ENCODE measurements around the gene TBC1D17.
"Not testable (repeated sequence)": the region's sequence is repeated elsewhere in the genome, so short reads cannot be mapped to it uniquely, and the experiment has no call there.

TBC1D17 gene

DNA sequence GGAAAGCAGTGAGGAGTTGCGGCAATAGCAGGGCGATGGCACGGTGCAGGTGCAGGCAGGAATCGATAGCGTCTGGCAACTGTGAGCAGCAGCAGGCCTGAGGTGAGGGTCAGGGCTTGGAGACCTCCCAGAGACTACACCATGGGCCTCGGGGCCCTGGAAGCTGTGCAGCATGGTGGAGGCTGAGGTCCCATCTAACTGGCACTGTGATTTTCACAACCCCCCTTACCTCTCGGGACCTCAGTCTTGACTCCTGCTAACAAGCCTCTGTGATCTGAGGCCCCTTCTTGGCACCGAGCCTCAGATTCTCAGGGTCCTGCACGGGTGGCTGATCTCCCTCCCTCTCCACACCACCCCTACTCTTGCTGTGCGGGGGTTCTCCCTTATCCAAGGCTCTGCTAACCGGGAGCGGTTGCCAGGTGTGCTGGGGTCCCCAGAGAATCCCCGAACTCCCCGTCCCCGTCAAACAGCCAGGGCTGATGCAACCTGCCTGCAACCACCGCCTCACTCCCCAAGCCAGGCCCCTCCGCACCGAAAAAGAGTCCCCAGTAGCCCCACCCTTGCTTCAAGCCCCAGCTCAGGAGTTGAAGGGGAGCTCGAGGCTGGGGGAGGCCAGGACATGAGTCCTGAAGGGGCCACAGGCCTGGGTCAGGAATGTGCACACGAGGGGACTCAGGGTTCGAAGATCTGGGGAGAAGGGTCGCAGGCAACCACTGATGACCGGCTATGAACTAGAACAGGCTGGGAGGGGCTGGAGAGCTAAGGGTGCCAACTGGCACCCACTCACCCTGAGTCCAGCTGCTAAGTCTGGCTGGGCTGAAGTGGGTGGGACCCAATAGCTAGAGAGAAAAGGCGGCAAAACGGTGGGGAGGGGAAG lies 46.7 kb downstream of the TBC1D17 start:
- no peak for DNase-seq

- DNase-seq, result not testable (repeated sequence)
Measured at GRCh38 chr19:49924881-49925210, 47.3 kb downstream of the TBC1D17 start.

GRCh38 chr19:49925486-49925885 lies 48.0 kb downstream of the TBC1D17 start:
- no peak for DNase-seq

DNA sequence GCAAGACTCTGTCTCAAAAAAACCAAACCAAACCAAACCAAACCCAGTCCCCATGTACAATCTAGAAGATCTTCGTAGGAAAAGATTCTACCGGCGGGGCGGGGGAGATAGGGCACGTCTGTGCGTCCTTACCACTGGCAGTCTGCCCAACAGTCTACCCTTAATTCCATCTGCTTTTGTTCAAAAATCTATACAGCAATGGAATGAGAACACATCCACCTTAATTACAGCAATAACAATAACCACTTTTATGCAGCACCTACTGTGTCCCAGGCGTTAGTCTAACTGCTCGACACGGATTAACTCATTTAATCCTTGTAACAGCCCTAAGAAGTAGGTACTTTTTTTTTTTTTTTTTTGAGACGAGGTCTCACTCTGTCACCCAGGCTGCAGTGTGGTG lies 49.0 kb downstream of the TBC1D17 start:
- no peak for DNase-seq

DNA sequence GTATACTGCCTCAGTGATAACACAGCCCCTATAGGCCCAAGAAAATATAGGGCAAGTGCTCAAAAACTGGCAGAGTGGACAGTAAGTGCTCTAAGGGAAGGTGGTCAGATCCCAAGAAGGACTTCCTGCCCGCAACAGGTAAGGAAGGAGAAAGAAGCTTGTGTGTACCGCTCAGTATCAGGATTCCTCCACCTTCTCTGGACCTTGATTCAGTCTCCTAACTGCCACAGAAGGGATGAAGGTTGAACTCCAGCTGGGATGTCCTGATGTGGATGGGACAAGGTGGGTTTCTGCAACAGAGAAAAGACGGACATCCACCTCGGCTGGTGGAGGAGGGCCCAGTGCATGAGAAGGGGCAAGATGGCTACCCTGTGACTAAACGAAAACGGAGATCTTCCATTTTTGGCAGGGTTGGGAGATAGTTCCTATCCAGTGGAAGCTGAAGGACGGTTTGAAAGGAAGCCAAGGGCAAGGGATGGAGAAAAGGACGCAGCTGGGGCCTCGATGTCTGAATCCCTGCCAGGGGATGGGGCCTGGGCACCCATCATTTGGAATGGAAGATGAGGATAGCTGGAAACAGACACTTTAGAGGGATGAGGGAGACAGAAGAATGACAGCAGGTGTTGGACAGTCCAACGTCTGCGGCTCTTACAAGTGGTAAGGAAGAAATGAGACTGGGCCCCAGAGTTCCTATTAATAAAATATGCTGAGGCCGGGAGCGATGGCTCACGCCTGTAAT lies 50.2 kb downstream of the TBC1D17 start:
- no peak for DNase-seq

GRCh38 chr19:49929121-49929610 lies 51.7 kb downstream of the TBC1D17 start, which contains the start of the genes ATF5 and NUP62:
TSS of gene ATF5 (plus strand) at chr19:49929205. CDS start at chr19:49930851, 1,646 bp downstream.
TSS of gene NUP62 (minus strand) at chr19:49929504. CDS start at chr19:49909807, 19,697 bp downstream.
- peak; percentile 91 for DNase-seq

DNA sequence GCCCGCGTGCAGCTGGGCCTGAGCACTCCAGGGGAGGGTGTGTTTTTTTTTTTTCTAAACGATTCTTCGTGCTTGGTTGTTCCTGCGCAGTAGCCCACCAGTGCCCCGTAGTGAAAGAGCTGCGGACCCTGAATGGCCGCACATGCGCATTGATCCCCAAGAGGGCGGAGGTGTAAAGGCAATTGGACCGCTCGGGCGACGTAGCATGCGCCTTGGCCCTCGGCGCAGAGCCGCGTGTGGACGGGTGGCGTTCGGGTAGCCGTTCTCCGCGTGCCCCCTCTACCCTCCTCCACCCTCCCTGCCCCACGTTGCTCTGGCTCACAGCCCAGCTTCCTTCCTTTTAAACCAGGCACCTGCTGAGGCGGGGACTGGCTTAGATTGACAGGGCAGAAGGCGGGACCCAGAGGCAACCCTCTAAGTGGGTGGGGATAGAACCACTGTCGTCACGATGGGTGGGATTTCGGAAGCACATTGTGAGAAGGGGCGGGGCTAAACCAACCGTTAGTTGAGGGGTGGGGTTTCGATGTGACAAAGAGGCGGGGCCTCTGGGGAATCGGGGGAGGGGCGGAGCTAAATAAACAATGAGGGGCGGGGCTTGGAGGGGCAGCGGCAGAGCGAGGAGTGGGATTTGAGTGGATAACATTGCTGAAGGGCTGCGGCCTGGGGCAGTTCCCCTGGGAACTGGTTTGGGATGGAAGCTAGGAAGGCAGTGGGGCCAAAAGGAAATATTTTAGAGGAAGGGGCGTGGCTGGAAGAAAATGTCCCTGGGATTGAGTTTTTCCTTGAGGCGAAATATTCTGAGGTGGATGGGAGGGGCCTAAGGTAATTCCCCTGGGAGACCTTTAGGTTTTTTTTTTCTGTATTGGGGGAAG lies 52.3 kb downstream of the TBC1D17 start:
- peak; percentile 92 for DNase-seq

GRCh38 chr19:49930483-49931011 lies 53.0 kb downstream of the TBC1D17 start:
- DNase-seq, result no peak

- no peak for DNase-seq
Measured at GRCh38 chr19:49931293-49932040, 54.0 kb downstream of the TBC1D17 start.

DNA sequence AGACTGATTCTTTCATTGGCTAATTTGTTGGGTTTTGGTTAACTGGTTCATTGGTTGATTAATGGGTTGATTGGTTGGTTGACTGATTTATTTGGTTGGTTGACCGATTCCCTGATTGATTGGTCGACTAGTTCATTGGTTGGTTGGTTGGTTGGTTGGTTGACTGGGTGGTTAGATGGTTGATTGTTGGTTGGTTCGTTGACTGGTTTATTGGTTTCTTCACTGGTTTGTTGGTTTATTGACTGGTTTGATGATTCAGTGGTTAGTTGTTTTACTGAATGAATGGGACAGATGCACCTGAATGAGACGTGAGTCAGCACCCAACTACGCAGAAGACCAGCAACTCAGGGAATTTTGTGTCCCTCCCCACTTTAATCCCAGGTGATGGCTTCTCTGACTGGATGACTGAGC lies 54.5 kb downstream of the TBC1D17 start:
- no peak for DNase-seq

DNA sequence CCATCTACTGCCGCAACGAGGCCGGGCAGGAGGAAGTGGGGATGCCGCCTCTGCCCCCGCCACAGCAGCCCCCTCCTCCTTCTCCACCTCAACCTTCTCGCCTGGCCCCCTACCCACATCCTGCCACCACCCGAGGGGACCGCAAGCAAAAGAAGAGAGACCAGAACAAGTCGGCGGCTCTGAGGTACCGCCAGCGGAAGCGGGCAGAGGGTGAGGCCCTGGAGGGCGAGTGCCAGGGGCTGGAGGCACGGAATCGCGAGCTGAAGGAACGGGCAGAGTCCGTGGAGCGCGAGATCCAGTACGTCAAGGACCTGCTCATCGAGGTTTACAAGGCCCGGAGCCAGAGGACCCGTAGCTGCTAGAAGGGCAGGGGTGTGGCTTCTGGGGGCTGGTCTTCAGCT lies 55.2 kb downstream of the TBC1D17 start:
- DNase-seq, result no peak

DNA sequence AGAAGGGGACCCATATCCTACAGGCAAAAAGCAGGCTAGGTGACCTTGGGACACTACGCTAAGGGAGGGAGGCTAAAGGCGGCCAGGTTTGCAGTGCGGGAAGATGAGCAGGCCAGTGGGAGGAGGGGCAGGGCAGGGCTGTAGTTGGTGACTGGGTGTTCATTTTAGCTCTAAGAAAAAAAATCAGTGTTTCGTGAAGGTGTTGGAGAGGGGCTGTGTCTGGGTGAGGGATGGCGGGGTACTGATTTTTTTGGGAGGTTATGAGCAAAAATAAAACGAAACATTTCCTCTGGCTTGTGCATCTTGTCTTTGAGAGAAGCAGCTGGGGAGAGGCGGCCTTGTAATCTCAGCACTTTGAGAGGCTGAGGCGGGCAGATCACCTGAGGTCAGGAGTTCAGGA lies 56.1 kb downstream of the TBC1D17 start:
- DNase-seq, result no peak

DNA sequence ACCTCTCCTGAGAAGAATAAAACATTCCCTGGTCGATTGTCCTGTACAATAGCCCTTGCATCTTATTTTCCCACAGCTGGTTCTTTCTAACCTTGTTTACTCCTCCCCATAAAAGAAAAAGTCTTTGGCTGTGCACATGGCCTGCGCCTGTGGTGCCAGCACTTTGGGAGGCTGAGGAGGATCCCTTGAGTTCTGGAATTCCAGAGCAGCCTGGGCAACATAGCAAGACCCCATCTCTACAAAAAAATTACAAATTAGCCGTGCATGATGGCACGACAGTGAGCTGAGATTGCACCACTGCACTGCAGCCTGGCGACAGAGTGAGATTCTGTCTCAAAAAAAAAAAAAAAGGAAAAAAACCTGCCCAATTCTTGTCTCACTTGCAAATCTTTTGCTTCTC lies 59.0 kb downstream of the TBC1D17 start:
- no peak for DNase-seq

DNA sequence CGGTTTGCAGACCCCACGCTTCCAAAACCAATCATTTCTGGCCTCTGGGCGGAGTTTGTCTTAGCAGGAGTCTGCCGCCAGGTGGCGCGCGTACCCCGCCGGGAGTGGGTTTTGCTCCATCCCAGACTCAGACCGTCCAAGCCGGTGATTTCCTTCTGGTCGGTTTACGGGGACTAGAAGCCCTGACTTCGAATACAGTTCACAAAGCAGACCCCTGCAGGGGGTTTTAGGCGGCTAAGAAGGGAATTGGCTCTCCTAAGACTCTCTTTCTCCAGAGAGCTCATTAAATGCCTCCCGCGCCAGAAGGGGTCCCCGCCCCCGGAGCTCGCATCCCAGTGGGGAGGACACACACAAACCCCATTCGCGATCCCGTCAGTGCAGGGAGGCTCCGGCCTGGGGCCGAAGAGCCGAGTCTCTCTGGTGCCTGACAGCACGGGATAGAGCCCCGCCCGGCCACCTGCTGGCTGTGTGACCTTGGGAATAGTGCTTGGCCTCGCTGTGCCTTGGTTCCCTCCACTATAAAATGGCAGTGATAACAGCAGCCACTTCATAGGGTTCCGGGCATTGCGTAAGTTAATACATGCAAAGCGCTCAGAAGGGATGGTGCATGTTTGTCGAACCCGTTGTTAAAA lies 60.4 kb downstream of the TBC1D17 start:
- peak; percentile 60 for DNase-seq

All from NK-92 treated with Interleukin-12 subunit alpha and Interleukin-12 subunit beta, amount 100 ng/mL, for 24 hours (cell line).